Stimulated activated CD4-positive, alpha-beta T cell treated with anti-CD3 and anti-CD28 coated beads, Interleukin-15, amount 100 ng/mL, for 24 hours (primary cell): ENCODE data around the gene PAM16.

ENCODE experiments used
- DNase-seq: peaks from one replicate; pipeline ENCODE4 v3.0.0-alpha.2; 2020

PAM16 gene

GRCh38 chr16:4293822-4294457, 57.2 kb downstream of the PAM16 start:
- no peak for DNase-seq

GRCh38 chr16:4293181-4293716, 57.9 kb downstream of the PAM16 start:
- no peak for DNase-seq

- no peak for DNase-seq
Observed at GRCh38 chr16:4291699-4292098, 59.4 kb downstream of the PAM16 start.
